Neural cell (in vitro differentiated cells): Measurements from ENCODE around the gene PNISR. TPM values are rescaled to one million over a fixed set of nuclear protein-coding genes. Genes with fewer than 3 reads are reported as not detected.

Experiments
- H2AFZ ChIP-seq: fragments of 200-600, 300-800 bp; sonication (generic), shearing (Covaris generic); 2 replicates; pipeline ENCODE4 v1.6.0; 2014; ENCODE audit warnings: low read depth, mild to moderate bottlenecking, antibody characterized with exemption, low read length, moderate library complexity
- H3F3A ChIP-seq: fragments of 200-600 bp; shearing (Covaris generic); 2 replicates; pipeline ENCODE4 v1.6.1; 2016; ENCODE audit warnings: mild to moderate bottlenecking, moderate library complexity, mixed read lengths, antibody characterized with exemption, low read length; ENCODE audit not compliant: insufficient read depth, poor library complexity, severe bottlenecking
- H3K27ac ChIP-seq: fragments of 200-600, 300-800 bp; sonication (generic), shearing (Covaris generic); 2 replicates; pipeline ENCODE4 v1.5.1; 2014; ENCODE audit warnings: mild to moderate bottlenecking, low read length, moderate library complexity
- H3K27me3 ChIP-seq: fragments of 300-800, 200-600 bp; sonication (generic), shearing (Covaris generic); 2 replicates; pipeline ENCODE4 v1.6.0; 2014; ENCODE audit warnings: mild to moderate bottlenecking, low read depth, low read length, moderate library complexity; ENCODE audit not compliant: insufficient read depth
- H3K36me3 ChIP-seq: fragments of 300-800, 200-600 bp; sonication (generic), shearing (Covaris generic); 2 replicates; pipeline ENCODE4 v1.5.1; 2014; ENCODE audit warnings: mild to moderate bottlenecking, antibody characterized with exemption, low read length, moderate library complexity; ENCODE audit not compliant: insufficient read depth
- H3K4me2 ChIP-seq: fragments of 300-800, 200-600 bp; sonication (generic), shearing (Covaris generic); 2 replicates; pipeline ENCODE4 v1.6.0; 2014; ENCODE audit warnings: mild to moderate bottlenecking, low read length
- H3K4me3 ChIP-seq: fragments of 300-800, 200-600 bp; sonication (generic), shearing (Covaris generic); 2 replicates; pipeline ENCODE4 v1.5.1; 2014; ENCODE audit warnings: mild to moderate bottlenecking, low read length, moderate library complexity
- H3K79me2 ChIP-seq: fragments of 200-600 bp; shearing (Covaris generic); replicated peaks from 2 replicates; pipeline ENCODE4 v1.6.0; 2014; ENCODE audit warnings: mild to moderate bottlenecking, low read length, moderate library complexity; ENCODE audit not compliant: insufficient read depth
- H3K9ac ChIP-seq: fragments of 300-800, 200-600 bp; sonication (generic), shearing (Covaris generic); 2 replicates; pipeline ENCODE4 v1.6.1; 2016; ENCODE audit warnings: mild to moderate bottlenecking, low read length, mixed read lengths
- H3K9me2 ChIP-seq: fragments of 200-600 bp; shearing (Covaris generic); 2 replicates; pipeline ENCODE4 v1.6.1; 2016; ENCODE audit warnings: mild to moderate bottlenecking, low read length, mixed read lengths; ENCODE audit not compliant: insufficient read depth
- H3K9me3 ChIP-seq: fragments of 200-600, 300-800 bp; sonication (generic), shearing (Covaris generic); 2 replicates; pipeline ENCODE4 v1.6.1; 2016; ENCODE audit warnings: mild to moderate bottlenecking, mixed run types, low read length, moderate library complexity, mixed read lengths
- H4K20me1 ChIP-seq: fragments of 200-600 bp; shearing (Covaris generic); 2 replicates; pipeline ENCODE4 v1.6.1; 2016; ENCODE audit warnings: mild to moderate bottlenecking, mixed run types; ENCODE audit not compliant: insufficient read depth
- EP300 ChIP-seq: fragments of 450-650 bp; conservative IDR thresholded peaks from 2 replicates; pipeline ENCODE4 v1.6.1; 2014; ENCODE audit warnings: antibody characterized with exemption, mild to moderate bottlenecking, moderate library complexity; ENCODE audit not compliant: poor library complexity, severe bottlenecking
- EZH2 ChIP-seq: fragments of 200-600, 300-800 bp; shearing (Covaris generic), sonication (generic); IDR thresholded peaks from 2 replicates; pipeline ENCODE4 v1.6.1; 2014; ENCODE audit warnings: antibody characterized with exemption, low read length, borderline replicate concordance, mild to moderate bottlenecking; ENCODE audit not compliant: insufficient read depth, poor library complexity, severe bottlenecking
- MXI1 ChIP-seq: fragments of 450-650 bp; conservative IDR thresholded peaks from 2 replicates; pipeline ENCODE4 v1.6.1; 2014; ENCODE audit warnings: antibody characterized with exemption, mild to moderate bottlenecking; ENCODE audit not compliant: poor library complexity, severe bottlenecking
- POLR2AphosphoS5 ChIP-seq: IDR thresholded peaks from 2 replicates; pipeline ENCODE4 v1.6.1; 2012
- RAD21 ChIP-seq: fragments of 450-650 bp; conservative IDR thresholded peaks from 2 replicates; pipeline ENCODE4 v1.6.1; 2014; ENCODE audit warnings: antibody characterized with exemption, mild to moderate bottlenecking, moderate library complexity
- SMC3 ChIP-seq: fragments of 450-650 bp; conservative IDR thresholded peaks from 2 replicates; pipeline ENCODE4 v1.6.1; 2014; ENCODE audit warnings: antibody characterized with exemption, mild to moderate bottlenecking, moderate library complexity; ENCODE audit not compliant: poor library complexity
- TAF1 ChIP-seq: IDR thresholded peaks from 2 replicates; pipeline ENCODE4 v1.6.1; 2012; ENCODE audit warnings: low read depth
- polyA plus RNA-seq: library from polyadenylated mRNA; depleted of rRNA; stranded (reverse); fragments of >200 nt; gene quantifications from 2 replicates; pipeline ENCODE4 v1.2.3, GENCODE V29; 2014
- TF ChIP-seq, protein P1 (sequence below): IDR thresholded peaks from 2 replicates; pipeline ENCODE4 v1.6.1; 2012; ENCODE audit warnings: borderline replicate concordance
- TF ChIP-seq, protein P2 (sequence below): fragments of 450-650 bp; IDR thresholded peaks from 2 replicates; pipeline ENCODE4 v1.5.1; 2014; ENCODE audit warnings: antibody characterized with exemption, mild to moderate bottlenecking, moderate library complexity; ENCODE audit not compliant: poor library complexity, severe bottlenecking

The PNISR gene
- polyA plus RNA-seq, 1 donor from 2014 or later: 391 TPM

DNA sequence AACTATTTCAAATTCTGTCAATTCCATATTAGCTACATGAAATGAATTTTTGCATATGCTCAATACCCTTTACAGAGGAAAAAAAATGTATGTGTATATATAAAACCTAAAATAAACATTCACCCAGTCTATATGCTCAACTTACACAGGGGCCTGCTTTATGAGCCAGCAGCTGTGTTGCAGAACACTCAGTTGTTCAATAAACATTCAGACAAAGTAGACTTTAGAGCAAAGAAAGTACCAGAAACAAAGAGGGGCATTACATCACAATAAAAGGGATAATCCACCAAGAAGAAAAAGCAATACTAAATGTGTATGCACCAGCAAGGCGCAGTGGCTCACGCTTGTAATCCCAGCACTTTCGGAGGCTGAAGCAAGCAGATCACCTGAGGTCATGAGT is 40.6 kb downstream of the PNISR start:
- H3K4me3 ChIP-seq: no peak overlapping the region
- no peaks in the 10 kb centered on the region for H3K36me3 ChIP-seq
- no peak overlapping the region for H3K27ac ChIP-seq
- H4K20me1 ChIP-seq: no peaks in the 10 kb centered on the region
- H3K9me2 ChIP-seq: no peaks in the 10 kb centered on the region
- TF ChIP-seq MXI1: no peak
- TF ChIP-seq, protein P1, sequence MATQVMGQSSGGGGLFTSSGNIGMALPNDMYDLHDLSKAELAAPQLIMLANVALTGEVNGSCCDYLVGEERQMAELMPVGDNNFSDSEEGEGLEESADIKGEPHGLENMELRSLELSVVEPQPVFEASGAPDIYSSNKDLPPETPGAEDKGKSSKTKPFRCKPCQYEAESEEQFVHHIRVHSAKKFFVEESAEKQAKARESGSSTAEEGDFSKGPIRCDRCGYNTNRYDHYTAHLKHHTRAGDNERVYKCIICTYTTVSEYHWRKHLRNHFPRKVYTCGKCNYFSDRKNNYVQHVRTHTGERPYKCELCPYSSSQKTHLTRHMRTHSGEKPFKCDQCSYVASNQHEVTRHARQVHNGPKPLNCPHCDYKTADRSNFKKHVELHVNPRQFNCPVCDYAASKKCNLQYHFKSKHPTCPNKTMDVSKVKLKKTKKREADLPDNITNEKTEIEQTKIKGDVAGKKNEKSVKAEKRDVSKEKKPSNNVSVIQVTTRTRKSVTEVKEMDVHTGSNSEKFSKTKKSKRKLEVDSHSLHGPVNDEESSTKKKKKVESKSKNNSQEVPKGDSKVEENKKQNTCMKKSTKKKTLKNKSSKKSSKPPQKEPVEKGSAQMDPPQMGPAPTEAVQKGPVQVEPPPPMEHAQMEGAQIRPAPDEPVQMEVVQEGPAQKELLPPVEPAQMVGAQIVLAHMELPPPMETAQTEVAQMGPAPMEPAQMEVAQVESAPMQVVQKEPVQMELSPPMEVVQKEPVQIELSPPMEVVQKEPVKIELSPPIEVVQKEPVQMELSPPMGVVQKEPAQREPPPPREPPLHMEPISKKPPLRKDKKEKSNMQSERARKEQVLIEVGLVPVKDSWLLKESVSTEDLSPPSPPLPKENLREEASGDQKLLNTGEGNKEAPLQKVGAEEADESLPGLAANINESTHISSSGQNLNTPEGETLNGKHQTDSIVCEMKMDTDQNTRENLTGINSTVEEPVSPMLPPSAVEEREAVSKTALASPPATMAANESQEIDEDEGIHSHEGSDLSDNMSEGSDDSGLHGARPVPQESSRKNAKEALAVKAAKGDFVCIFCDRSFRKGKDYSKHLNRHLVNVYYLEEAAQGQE: no peak
- TF ChIP-seq POLR2AphosphoS5: no peak
- TF ChIP-seq, protein P2, sequence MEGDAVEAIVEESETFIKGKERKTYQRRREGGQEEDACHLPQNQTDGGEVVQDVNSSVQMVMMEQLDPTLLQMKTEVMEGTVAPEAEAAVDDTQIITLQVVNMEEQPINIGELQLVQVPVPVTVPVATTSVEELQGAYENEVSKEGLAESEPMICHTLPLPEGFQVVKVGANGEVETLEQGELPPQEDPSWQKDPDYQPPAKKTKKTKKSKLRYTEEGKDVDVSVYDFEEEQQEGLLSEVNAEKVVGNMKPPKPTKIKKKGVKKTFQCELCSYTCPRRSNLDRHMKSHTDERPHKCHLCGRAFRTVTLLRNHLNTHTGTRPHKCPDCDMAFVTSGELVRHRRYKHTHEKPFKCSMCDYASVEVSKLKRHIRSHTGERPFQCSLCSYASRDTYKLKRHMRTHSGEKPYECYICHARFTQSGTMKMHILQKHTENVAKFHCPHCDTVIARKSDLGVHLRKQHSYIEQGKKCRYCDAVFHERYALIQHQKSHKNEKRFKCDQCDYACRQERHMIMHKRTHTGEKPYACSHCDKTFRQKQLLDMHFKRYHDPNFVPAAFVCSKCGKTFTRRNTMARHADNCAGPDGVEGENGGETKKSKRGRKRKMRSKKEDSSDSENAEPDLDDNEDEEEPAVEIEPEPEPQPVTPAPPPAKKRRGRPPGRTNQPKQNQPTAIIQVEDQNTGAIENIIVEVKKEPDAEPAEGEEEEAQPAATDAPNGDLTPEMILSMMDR: no peak
- no peak for TF ChIP-seq EZH2
- TF ChIP-seq TAF1: no peak
- H3K27me3 ChIP-seq: no peaks in the 10 kb centered on the region
- no peaks in the 10 kb centered on the region for H3K9me3 ChIP-seq
- no peak overlapping the region for H3K9ac ChIP-seq
- H3K4me2 ChIP-seq: no peak overlapping the region
- H3F3A ChIP-seq: no peaks in the 10 kb centered on the region
- H3K79me2 ChIP-seq: no peaks in the 10 kb centered on the region
- no peak overlapping the region for H2AFZ ChIP-seq

DNA sequence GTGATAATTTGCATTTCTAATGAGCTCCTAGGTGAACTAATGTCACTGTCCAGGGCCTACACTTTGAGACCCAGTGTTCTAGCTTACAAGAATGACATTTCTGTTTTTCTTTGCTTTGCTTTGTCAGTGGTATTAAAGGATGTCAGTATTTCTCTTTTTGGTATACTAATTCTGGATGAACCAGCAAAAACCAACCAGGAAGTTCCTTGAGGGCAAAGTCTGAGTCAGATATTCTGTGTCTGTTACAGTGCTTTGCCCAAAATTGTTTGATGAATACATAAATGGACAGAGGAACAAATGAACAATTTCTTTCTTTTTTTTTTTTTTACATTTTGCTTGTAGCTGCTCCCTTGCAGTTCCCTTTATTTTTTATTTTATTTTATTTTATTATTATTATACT is 46.5 kb downstream of the PNISR start:
- Histone ChIP-seq H3K9ac (no peak overlapping the region), H2AFZ (no peak overlapping the region)
- TF ChIP-seq, protein P2: no peak
- no peak for TF ChIP-seq TAF1
- TF ChIP-seq MXI1: no peak
- TF ChIP-seq RAD21: no peak
- TF ChIP-seq, protein P1: no peak
- no peak for TF ChIP-seq EP300
- no peak for TF ChIP-seq SMC3
- no peak for TF ChIP-seq EZH2
- TF ChIP-seq POLR2AphosphoS5: no peak

More for the DNA sequence above, 46.5 kb downstream of the PNISR start:
- Histone ChIP-seq H3K4me3 (no peak overlapping the region), H3K9me3 (no peaks in the 10 kb centered on the region), H3K27me3 (no peaks in the 10 kb centered on the region), H3F3A (no peaks in the 10 kb centered on the region), H3K27ac (no peak overlapping the region), H3K36me3 (no peaks in the 10 kb centered on the region), H3K9me2 (no peaks in the 10 kb centered on the region), H3K79me2 (no peaks in the 10 kb centered on the region), H3K4me2 (no peak overlapping the region), H4K20me1 (no peaks in the 10 kb centered on the region)
